Sigmoid colon (tissue), 7 donors: Measurements from ENCODE around the gene GRM1. TPM values are rescaled to one million over a fixed set of nuclear protein-coding genes. Genes with fewer than 3 reads are reported as not detected.

Source experiments
- DNase-seq: peaks from one replicate; pipeline ENCODE4 v3.0.0-alpha.2; 2019
- H3K27ac ChIP-seq, 4 donors: fragments of 200-600 bp; sonication (generic); one replicate each; pipeline ENCODE4 v1.5.1; 2016 to 2019; ENCODE audit warnings: mild to moderate bottlenecking in 1 of 4
- H3K27me3 ChIP-seq, 3 donors: fragments of 200-600 bp; sonication (generic); one replicate each; pipeline ENCODE4 v1.5.1; 2019; ENCODE audit warnings: mild to moderate bottlenecking in 1 of 3
- H3K36me3 ChIP-seq, 4 donors: fragments of 200-600 bp; sonication (generic); one replicate each; pipeline ENCODE4 v1.5.1; 2016 to 2019
- H3K4me1 ChIP-seq, 4 donors: fragments of 200-600 bp; sonication (generic); one replicate each; pipeline ENCODE4 v1.5.1; 2017 to 2019
- H3K4me3 ChIP-seq, 4 donors: fragments of 200-600 bp; sonication (generic); one replicate each; pipeline ENCODE4 v1.5.1; 2017 to 2019; ENCODE audit warnings: mild to moderate bottlenecking in 2 of 4, moderate library complexity in 1 of 4
- H3K9me3 ChIP-seq, 4 donors: fragments of 200-600 bp in 3 of 4; sonication (generic) in 3 of 4; one replicate each; pipeline versions ENCODE4 v1.5.1 to v1.6.1; 2013 to 2019
- CTCF ChIP-seq, 4 experiments: fragments of 450-650 bp in 3 of 4; fragments of 200-600 bp in 1 of 4; IDR thresholded peaks; one replicate each; pipeline ENCODE4 v1.5.1; 2016 to 2019; ENCODE audit warnings: antibody characterized with exemption in 4 of 4, mild to moderate bottlenecking in 3 of 4, moderate library complexity in 2 of 4
- EP300 ChIP-seq, 4 donors: sonication (generic); formaldehyde crosslinking; IDR thresholded peaks; one replicate each; pipeline ENCODE4 v1.6.1; 2017; ENCODE audit warnings: antibody characterized with exemption in 4 of 4
- POLR2A ChIP-seq, 2 donors: fragments of 450-650 bp; IDR thresholded peaks; one replicate each; pipeline ENCODE4 v1.6.1; 2016; ENCODE audit warnings: antibody characterized with exemption in 2 of 2, mild to moderate bottlenecking in 2 of 2, moderate library complexity in 2 of 2
- POLR2AphosphoS5 ChIP-seq, 4 donors: sonication (generic); formaldehyde crosslinking; IDR thresholded peaks; one replicate each; pipeline ENCODE4 v1.6.1; 2017; ENCODE audit warnings: antibody characterized with exemption in 4 of 4
- WGBS, 2 donors: extraction: QIAGEN DNeasy Blood & Tissue Kit; methylation state at CpG; one replicate each; pipeline ENCODE4 v1.1.7; 2013; 5-methylcytosine and 5-hydroxymethylcytosine counted together
- intact Hi-C: fragments of 100-400 bp; cut with DNase I; formaldehyde crosslinking; loops from one replicate; pipeline ENCODE4 v1.15.1; 2023
- polyA plus RNA-seq, 3 donors: library from polyadenylated mRNA; stranded (reverse); fragments of 200-250 nt; gene quantifications; one replicate each; pipeline ENCODE4 v1.2.3, GENCODE V29; 2013
- total RNA-seq, 4 donors: library from RNA; depleted of rRNA; stranded (reverse); fragments of >200 nt; gene quantifications; one replicate each; pipeline ENCODE4 v1.1.0, GENCODE V29; 2016
- donor health status: healthy with polysubstance abuse.
- donor health status: Bipolar disorder and iron deficiency.
- donor health status: healthy.

GRM1 gene
- total and polyA plus RNA-seq, 7 donors, result under 0.01 to 0.36 (median 0.03) TPM; not detected in 4

DNA sequence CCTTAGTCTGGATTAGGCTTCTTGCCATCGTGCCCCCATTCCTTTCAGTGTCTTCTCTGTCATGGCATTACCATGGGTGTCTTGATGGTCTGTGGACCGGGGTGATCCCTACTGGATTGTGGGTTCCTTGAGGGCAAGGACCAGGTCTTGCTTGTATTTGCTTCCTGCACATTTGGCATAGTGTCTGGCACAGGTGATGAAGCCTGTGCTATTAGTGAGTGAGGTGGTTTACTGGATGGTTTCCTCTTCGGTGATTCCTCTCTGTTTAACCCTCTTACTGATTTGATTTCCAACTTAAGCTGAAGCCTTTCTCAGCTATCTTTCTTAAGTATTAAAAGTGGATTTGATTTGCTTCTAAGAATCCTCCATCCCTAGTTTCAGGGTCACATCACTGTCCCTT, 162.3 kb downstream of the GRM1 start:
- Histone ChIP-seq H3K4me1 (no peaks in the 10 kb centered on the region), H3K36me3 (no peaks in the 10 kb centered on the region), H3K4me3 (no peak overlapping the region), H3K27ac (no peak overlapping the region), H3K27me3 (no peaks in the 10 kb centered on the region), H3K9me3 (no peaks in the 10 kb centered on the region)
- intact Hi-C loops, result no loop called here
- no peak for DNase-seq
- WGBS, 2 donors, result 78 to 84% methylated on average over 3 of the region's 3 CpGs
- TF ChIP-seq EP300 (IDR thresholded peaks at IDR 0.05) (no peak), POLR2AphosphoS5 (IDR thresholded peaks at IDR 0.05) (no peak)

DNA sequence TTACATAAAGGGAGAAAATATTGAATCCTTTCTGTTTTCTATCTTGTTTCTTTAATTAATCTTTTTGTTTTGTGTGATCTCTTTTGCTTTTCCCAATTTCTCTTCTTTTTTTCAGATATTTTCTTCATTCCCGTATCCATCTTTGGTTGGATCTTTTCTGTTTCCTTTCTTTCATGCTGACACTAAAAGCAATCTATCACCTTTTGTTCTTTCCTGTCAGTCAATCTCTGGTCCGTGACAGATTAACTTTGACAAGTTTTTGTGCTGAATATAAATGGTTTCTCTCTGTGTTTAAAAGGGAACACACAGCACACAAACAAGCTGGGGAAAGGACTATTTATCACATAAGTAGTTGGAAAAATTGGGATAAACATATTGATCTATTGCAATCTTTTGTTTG, 162.8 kb downstream of the GRM1 start:
- DNase-seq, result no peak
- H3K4me1 ChIP-seq, result no peaks in the 10 kb centered on the region
- H3K4me3 ChIP-seq, result no peak overlapping the region
- H3K9me3 ChIP-seq, result no peaks in the 10 kb centered on the region
- intact Hi-C loops, result no loop called here
- no peaks in the 10 kb centered on the region for H3K36me3 ChIP-seq
- H3K27ac ChIP-seq, result no peak overlapping the region
- WGBS, 2 donors, result 37 to 45% methylated on average over 2 of the region's 2 CpGs
- TF ChIP-seq POLR2A (IDR thresholded peaks at IDR 0.05), result no peak
- H3K27me3 ChIP-seq, result no peaks in the 10 kb centered on the region

DNA sequence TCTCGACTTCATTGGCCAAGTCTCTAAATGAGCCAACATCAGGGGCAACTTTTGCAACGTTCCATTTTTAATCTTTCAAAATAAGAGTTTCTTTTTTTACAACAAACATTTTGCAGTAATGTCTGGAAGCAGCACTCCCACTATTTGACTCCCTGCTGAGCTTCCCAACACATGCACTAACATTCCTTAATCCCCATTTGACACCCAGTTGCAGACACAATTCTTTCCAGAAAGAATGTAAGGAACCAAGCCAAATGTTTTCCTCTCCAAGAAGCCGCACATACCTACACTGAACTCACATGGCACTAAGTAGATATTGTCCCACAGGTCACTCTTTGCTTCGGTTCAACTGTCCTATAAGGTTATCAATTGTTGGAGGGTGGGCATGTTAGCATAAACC, 165.6 kb downstream of the GRM1 start:
- DNase-seq, result no peak
- H3K27me3 ChIP-seq, result no peaks in the 10 kb centered on the region
- no peaks in the 10 kb centered on the region for H3K36me3 ChIP-seq
- H3K4me1 ChIP-seq, result no peaks in the 10 kb centered on the region
- 63 to 76% methylated on average over 4 of the region's 4 CpGs for WGBS, 2 donors
- H3K4me3 ChIP-seq, result no peak overlapping the region
- H3K27ac ChIP-seq, result no peak overlapping the region
- TF ChIP-seq EP300 (IDR thresholded peaks at IDR 0.05), result no peak
- TF ChIP-seq POLR2A (IDR thresholded peaks at IDR 0.05), result no peak
- no peak for TF ChIP-seq POLR2AphosphoS5 (IDR thresholded peaks at IDR 0.05)
- no peak for TF ChIP-seq CTCF (IDR thresholded peaks at IDR 0.05)
- no peaks in the 10 kb centered on the region for H3K9me3 ChIP-seq
- intact Hi-C loops, result no loop called here

- H3K27ac ChIP-seq, result no peak overlapping the region
- H3K36me3 ChIP-seq, result no peaks in the 10 kb centered on the region
- H3K4me3 ChIP-seq, result no peak overlapping the region
- H3K4me1 ChIP-seq, result no peaks in the 10 kb centered on the region
- DNase-seq, result no peak
- no peaks in the 10 kb centered on the region for H3K27me3 ChIP-seq
- no peaks in the 10 kb centered on the region for H3K9me3 ChIP-seq
- 63 to 70% methylated on average over 2 of the region's 2 CpGs for WGBS, 2 donors
- intact Hi-C loops, result no loop called here
- TF ChIP-seq CTCF (IDR thresholded peaks at IDR 0.05), result no peak
Observed at GRCh38 chr6:146200176-146200575, 171.3 kb downstream of the GRM1 start.

DNA sequence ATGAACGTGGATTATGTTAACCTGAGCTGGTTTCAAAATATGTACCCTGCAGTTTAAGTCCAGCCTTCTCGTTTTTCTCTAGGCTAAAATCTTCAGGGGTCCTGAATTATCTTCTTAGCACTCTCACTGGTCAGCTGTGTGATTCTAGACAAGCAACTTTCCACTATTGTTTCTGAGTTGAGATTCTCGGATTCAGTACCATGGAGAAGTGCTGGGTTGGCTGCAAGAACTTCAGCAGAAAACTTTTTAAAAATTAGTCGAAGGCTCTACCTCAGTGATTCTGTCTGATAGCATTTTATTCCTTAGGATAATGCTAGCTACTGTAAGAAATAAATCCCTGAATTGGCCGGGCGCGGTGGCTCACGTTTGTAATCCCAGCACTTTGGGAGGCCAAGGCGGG, 173.7 kb downstream of the GRM1 start:
- Histone ChIP-seq H3K27me3 (no peaks in the 10 kb centered on the region), H3K36me3 (no peaks in the 10 kb centered on the region), H3K4me3 (no peak overlapping the region), H3K27ac (no peak overlapping the region), H3K4me1 (no peaks in the 10 kb centered on the region), H3K9me3 (no peaks in the 10 kb centered on the region)
- no peak for DNase-seq
- intact Hi-C loops, result no loop called here
- TF ChIP-seq EP300 (IDR thresholded peaks at IDR 0.05) (no peak), POLR2A (IDR thresholded peaks at IDR 0.05) (no peak), CTCF (IDR thresholded peaks at IDR 0.05) (no peak), POLR2AphosphoS5 (IDR thresholded peaks at IDR 0.05) (no peak)
- WGBS, 2 donors, result 76 to 84% methylated on average over 9 of the region's 9 CpGs

- TF ChIP-seq POLR2A (IDR thresholded peaks at IDR 0.05) (no peak), POLR2AphosphoS5 (IDR thresholded peaks at IDR 0.05) (no peak), EP300 (IDR thresholded peaks at IDR 0.05) (no peak), CTCF (IDR thresholded peaks at IDR 0.05) (no peak)
- 86 to 90% methylated on average over 3 of the region's 3 CpGs for WGBS, 2 donors
Observed at GRCh38 chr6:146209942-146210341, 181.1 kb downstream of the GRM1 start.

More at GRCh38 chr6:146209942-146210341, 181.1 kb downstream of the GRM1 start:
- H3K9me3 ChIP-seq, result no peaks in the 10 kb centered on the region
- no peak overlapping the region for H3K27ac ChIP-seq
- H3K36me3 ChIP-seq, result no peaks in the 10 kb centered on the region
- H3K4me1 ChIP-seq, result no peaks in the 10 kb centered on the region
- no peaks in the 10 kb centered on the region for H3K27me3 ChIP-seq
- intact Hi-C loops, result no loop called here
- no peak overlapping the region for H3K4me3 ChIP-seq
- no peak for DNase-seq
